Activated CD4-positive, alpha-beta T cell treated with anti-CD3 and anti-CD28 coated beads, Interleukin-2, Interleukin-6, amounts not matched to agents 100 ng/mL and 50 ng/mL, durations not matched to agents 16 hours and 8 hours (primary cell): ENCODE data around the gene IKZF5.

Source experiments
- DNase-seq: peaks from one replicate; pipeline ENCODE4 v3.0.0-alpha.2; 2020

IKZF5 gene

GRCh38 chr10:122974543-122975064 is 34.0 kb downstream of the IKZF5 start:
- no peak for DNase-seq

- no peak for DNase-seq
Measured at GRCh38 chr10:122974023-122974422, 34.6 kb downstream of the IKZF5 start.

- no peak for DNase-seq
Measured at GRCh38 chr10:122968698-122969097, 39.9 kb downstream of the IKZF5 start.

GRCh38 chr10:122966879-122967278 is 41.7 kb downstream of the IKZF5 start:
- DNase-seq = no peak

- DNase-seq = no peak
Measured at GRCh38 chr10:122962405-122962804, 46.2 kb downstream of the IKZF5 start.

GRCh38 chr10:122957474-122957873 is 51.1 kb downstream of the IKZF5 start:
- DNase-seq = no peak

- DNase-seq = no peak
Measured at GRCh38 chr10:122955892-122956291, 52.7 kb downstream of the IKZF5 start.

GRCh38 chr10:122954731-122955050 is 53.9 kb downstream of the IKZF5 start:
- DNase-seq = no peak

GRCh38 chr10:122953902-122954730 is 54.5 kb downstream of the IKZF5 start, which contains the start of gene C10orf88:
TSS of gene C10orf88 (minus strand) at chr10:122954227. CDS start at chr10:122954178, 49 bp downstream.
- DNase-seq = peak; percentile 98

GRCh38 chr10:122949296-122949695 is 59.3 kb downstream of the IKZF5 start:
- DNase-seq = no peak
